OCI-LY1 (cell line): Measurements from ENCODE around the gene ZSWIM3.
"Not testable (repeated sequence)": the region's sequence is repeated elsewhere in the genome, so short reads cannot be mapped to it uniquely, and the experiment has no call there.

Experiments used
- H2AFZ ChIP-seq: fragments of 200-600 bp; sonication (generic), shearing (Covaris generic); 2 replicates; pipeline ENCODE4 v1.6.0; 2014; ENCODE audit warnings: antibody characterized with exemption, mild to moderate bottlenecking, low read length
- H3F3A ChIP-seq: fragments of 200-600 bp; sonication (generic), shearing (Covaris generic); 2 replicates; pipeline ENCODE4 v1.6.0; 2014; ENCODE audit warnings: mild to moderate bottlenecking, antibody characterized with exemption, low read length, moderate library complexity; ENCODE audit not compliant: insufficient read depth
- H3K27ac ChIP-seq: fragments of 200-600 bp; sonication (generic); 2 replicates; pipeline ENCODE4 v1.5.1; 2014; ENCODE audit warnings: low read length, mixed run types, mild to moderate bottlenecking, low read depth; ENCODE audit not compliant: poor library complexity, severe bottlenecking
- H3K27me3 ChIP-seq: fragments of 200-600 bp; sonication (generic); 2 replicates; pipeline ENCODE4 v1.6.0; 2014; ENCODE audit warnings: antibody characterized with exemption, mild to moderate bottlenecking, low read length, moderate library complexity; ENCODE audit not compliant: insufficient read depth
- H3K36me3 ChIP-seq: fragments of 200-600 bp; sonication (generic); 2 replicates; pipeline ENCODE4 v1.6.1; 2014; ENCODE audit warnings: mild to moderate bottlenecking, antibody characterized with exemption, low read length, moderate library complexity, mixed read lengths; ENCODE audit not compliant: insufficient read depth
- H3K4me1 ChIP-seq: fragments of 200-600 bp; sonication (generic); 2 replicates; pipeline ENCODE4 v1.5.1; 2014; ENCODE audit warnings: mild to moderate bottlenecking, low read length, moderate library complexity; ENCODE audit not compliant: insufficient read depth, severe bottlenecking
- H3K4me2 ChIP-seq: fragments of 200-600 bp; sonication (generic), shearing (Covaris generic); 2 replicates; pipeline ENCODE4 v1.6.1; 2014; ENCODE audit warnings: low read length
- H3K4me3 ChIP-seq: fragments of 200-600 bp; sonication (generic); 2 replicates; pipeline ENCODE4 v1.5.1; 2014; ENCODE audit warnings: low read length, low read depth, mild to moderate bottlenecking, mixed read lengths; ENCODE audit not compliant: poor library complexity, severe bottlenecking
- H3K79me2 ChIP-seq: fragments of 200-600 bp; shearing (Covaris generic); 2 replicates; pipeline ENCODE4 v1.6.1; 2016; ENCODE audit warnings: mixed run types, low read length, mixed read lengths; ENCODE audit not compliant: insufficient read depth
- H3K9ac ChIP-seq: fragments of 200-600 bp; sonication (generic), shearing (Covaris generic); 2 replicates; pipeline ENCODE4 v1.6.1; 2014; ENCODE audit warnings: mild to moderate bottlenecking, low read length, mixed read lengths
- H3K9me2 ChIP-seq: fragments of 200-600 bp; sonication (generic), shearing (Covaris generic); 2 replicates; pipeline ENCODE4 v1.6.1; 2014; ENCODE audit warnings: low read depth, mild to moderate bottlenecking, low read length, mixed read lengths
- H3K9me3 ChIP-seq: fragments of 200-600 bp; shearing (Covaris generic); 2 replicates; pipeline ENCODE4 v1.6.1; 2014; ENCODE audit warnings: low read length, mixed read lengths
- H4K20me1 ChIP-seq: fragments of 200-600 bp; sonication (generic), shearing (Covaris generic); 2 replicates; pipeline ENCODE4 v1.6.0; 2016; ENCODE audit warnings: mild to moderate bottlenecking, low read length; ENCODE audit not compliant: insufficient read depth
- EZH2 ChIP-seq: fragments of 200-600 bp; sonication (generic), shearing (Covaris generic); IDR thresholded peaks from 2 replicates; pipeline ENCODE4 v1.8.0; 2017; ENCODE audit warnings: borderline replicate concordance, mixed run types, mild to moderate bottlenecking, antibody characterized with exemption, low read length, moderate library complexity, mixed read lengths
- TF ChIP-seq, protein P1 (sequence below): fragments of 200-600 bp; sonication (generic), shearing (Covaris generic); IDR thresholded peaks from 2 replicates; pipeline ENCODE4 v1.5.1; 2017; ENCODE audit warnings: mild to moderate bottlenecking, antibody characterized with exemption, low read length, moderate library complexity, mixed read lengths

ZSWIM3 gene

GRCh38 chr20:45827712-45828111 is 29.7 kb upstream of the ZSWIM3 start:
- H3K27ac ChIP-seq: no peak overlapping the region
- no peak for TF ChIP-seq EZH2
- TF ChIP-seq, protein P1, sequence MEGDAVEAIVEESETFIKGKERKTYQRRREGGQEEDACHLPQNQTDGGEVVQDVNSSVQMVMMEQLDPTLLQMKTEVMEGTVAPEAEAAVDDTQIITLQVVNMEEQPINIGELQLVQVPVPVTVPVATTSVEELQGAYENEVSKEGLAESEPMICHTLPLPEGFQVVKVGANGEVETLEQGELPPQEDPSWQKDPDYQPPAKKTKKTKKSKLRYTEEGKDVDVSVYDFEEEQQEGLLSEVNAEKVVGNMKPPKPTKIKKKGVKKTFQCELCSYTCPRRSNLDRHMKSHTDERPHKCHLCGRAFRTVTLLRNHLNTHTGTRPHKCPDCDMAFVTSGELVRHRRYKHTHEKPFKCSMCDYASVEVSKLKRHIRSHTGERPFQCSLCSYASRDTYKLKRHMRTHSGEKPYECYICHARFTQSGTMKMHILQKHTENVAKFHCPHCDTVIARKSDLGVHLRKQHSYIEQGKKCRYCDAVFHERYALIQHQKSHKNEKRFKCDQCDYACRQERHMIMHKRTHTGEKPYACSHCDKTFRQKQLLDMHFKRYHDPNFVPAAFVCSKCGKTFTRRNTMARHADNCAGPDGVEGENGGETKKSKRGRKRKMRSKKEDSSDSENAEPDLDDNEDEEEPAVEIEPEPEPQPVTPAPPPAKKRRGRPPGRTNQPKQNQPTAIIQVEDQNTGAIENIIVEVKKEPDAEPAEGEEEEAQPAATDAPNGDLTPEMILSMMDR: no peak
- no peaks in the 10 kb centered on the region for H3F3A ChIP-seq
- H3K4me2 ChIP-seq: no peak overlapping the region
- no peak overlapping the region for H3K9ac ChIP-seq
- no peaks in the 10 kb centered on the region for H3K36me3 ChIP-seq
- no peaks in the 10 kb centered on the region for H4K20me1 ChIP-seq
- no peak overlapping the region for H2AFZ ChIP-seq
- no peaks in the 10 kb centered on the region for H3K27me3 ChIP-seq
- H3K9me3 ChIP-seq: no peaks in the 10 kb centered on the region
- no peak overlapping the region for H3K4me3 ChIP-seq
- H3K4me1 ChIP-seq: no peaks in the 10 kb centered on the region
- no peaks in the 10 kb centered on the region for H3K79me2 ChIP-seq
- H3K9me2 ChIP-seq: no peaks in the 10 kb centered on the region

DNA sequence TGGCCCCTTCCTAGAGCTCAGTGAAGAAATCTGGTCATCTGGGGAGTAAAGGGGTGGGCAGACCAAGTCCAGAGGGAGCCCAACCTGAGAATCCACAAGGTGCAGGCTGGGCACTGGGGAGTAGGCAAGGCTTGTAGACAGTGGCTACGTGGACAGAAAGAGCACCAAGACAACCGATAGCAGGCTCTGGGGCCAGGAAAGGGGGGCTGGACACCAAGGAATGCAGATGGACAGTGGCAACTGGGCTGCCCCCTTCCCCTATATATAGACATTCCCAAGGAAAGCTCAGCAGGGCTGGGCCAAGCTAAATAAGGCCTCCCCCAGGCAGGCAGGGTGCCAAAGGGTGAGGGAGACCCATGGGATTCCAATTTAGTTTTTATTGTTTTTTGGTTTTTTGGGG is 28.8 kb upstream of the ZSWIM3 start:
- no peak overlapping the region for H3K9ac ChIP-seq
- H3K4me2 ChIP-seq: no peak overlapping the region
- no peak overlapping the region for H3K4me3 ChIP-seq
- H4K20me1 ChIP-seq: no peaks in the 10 kb centered on the region
- H3K27me3 ChIP-seq: no peaks in the 10 kb centered on the region
- H3K79me2 ChIP-seq: no peaks in the 10 kb centered on the region
- TF ChIP-seq, protein P1: no peak
- no peak for TF ChIP-seq EZH2
- H3K27ac ChIP-seq: no peak overlapping the region
- peaks cover 4% of the 10 kb centered on the region for H3K4me1 ChIP-seq
- H3K9me2 ChIP-seq: no peaks in the 10 kb centered on the region
- H3F3A ChIP-seq: no peaks in the 10 kb centered on the region
- H2AFZ ChIP-seq: no peak overlapping the region
- no peaks in the 10 kb centered on the region for H3K9me3 ChIP-seq
- H3K36me3 ChIP-seq: no peaks in the 10 kb centered on the region

DNA sequence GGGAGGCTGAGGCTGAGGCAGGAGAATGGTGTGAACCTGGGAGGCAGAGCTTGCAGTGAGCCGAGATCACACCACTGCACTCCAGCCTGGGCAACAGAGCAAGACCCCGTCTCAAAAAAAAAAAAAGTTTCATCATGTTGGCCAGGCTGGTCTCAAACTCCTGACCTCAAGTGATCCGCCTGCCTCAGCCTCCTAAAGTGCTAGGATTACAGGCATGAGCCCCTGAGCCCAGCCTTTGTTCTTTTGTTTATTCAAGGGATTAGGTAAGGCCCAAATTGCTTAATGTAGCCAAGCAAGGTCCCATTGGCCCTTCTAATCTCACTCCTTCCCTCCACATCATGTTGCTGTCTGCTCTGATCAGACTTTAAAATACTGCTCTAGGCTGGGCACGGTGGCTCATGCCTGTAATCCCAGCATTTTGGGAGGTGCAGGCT is 27.7 kb upstream of the ZSWIM3 start:
- not testable (repeated sequence) for H3K9me2 ChIP-seq, H2AFZ ChIP-seq, H3F3A ChIP-seq, H3K79me2 ChIP-seq, H4K20me1 ChIP-seq, H3K9ac ChIP-seq, H3K9me3 ChIP-seq, H3K36me3 ChIP-seq, H3K4me2 ChIP-seq, H3K27ac ChIP-seq, H3K4me3 ChIP-seq, H3K27me3 ChIP-seq
- peaks cover 13% of the 10 kb centered on the region for H3K4me1 ChIP-seq

DNA sequence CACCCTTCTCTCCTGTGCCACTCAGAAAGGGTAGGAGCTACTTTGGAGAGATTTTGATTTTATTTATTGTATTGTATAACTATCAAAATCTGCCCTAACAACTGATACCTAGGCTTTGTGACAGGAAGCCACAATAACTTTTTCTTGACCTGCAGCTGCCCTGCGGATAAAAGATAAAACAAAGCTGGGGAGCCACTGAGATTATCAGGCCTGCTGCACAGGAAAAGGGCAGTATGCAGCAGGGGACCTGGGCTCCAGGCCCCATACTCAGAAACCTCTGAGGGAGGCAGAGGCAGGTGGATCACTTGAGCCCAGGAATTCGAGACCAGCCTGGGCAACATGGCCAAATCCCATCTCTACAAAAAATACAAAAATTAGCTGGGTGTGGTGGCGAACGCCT is 24.8 kb upstream of the ZSWIM3 start:
- H3K4me2 ChIP-seq: no peak overlapping the region
- H3F3A ChIP-seq: no peaks in the 10 kb centered on the region
- no peak overlapping the region for H3K9ac ChIP-seq
- peaks cover 13% of the 10 kb centered on the region for H3K4me1 ChIP-seq
- H3K9me3 ChIP-seq: no peaks in the 10 kb centered on the region
- H2AFZ ChIP-seq: no peak overlapping the region
- H3K4me3 ChIP-seq: no peak overlapping the region
- no peaks in the 10 kb centered on the region for H3K36me3 ChIP-seq
- H3K27ac ChIP-seq: no peak overlapping the region
- TF ChIP-seq, protein P1: no peak
- TF ChIP-seq EZH2: no peak
- no peaks in the 10 kb centered on the region for H3K9me2 ChIP-seq
- no peaks in the 10 kb centered on the region for H3K79me2 ChIP-seq
- H3K27me3 ChIP-seq: peaks cover 9% of the 10 kb centered on the region; the same call in 1 of the 2 replicates
- no peaks in the 10 kb centered on the region for H4K20me1 ChIP-seq
